ENCODE data around the gene EXOC4.

Gene EXOC4

DNA sequence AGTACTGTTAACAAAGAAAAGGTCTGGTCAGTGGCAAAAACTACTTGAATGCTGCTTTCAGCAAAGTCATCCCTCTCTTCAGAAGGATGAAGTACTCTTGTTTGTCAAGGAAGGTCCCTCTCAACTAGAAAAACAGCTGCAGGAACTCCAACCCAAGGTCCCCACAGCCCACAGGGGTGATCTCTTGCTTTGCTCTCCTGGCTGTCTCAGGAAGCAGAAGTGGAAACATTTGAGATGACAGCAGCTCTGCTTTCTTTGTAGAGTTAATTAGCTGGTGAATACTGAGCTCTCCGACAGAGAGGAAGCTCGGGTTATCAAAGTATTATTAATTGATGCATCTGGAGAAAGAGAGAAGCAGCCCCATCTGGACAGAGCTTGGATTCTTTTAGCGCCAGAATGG is 848.8 kb downstream of the EXOC4 start:
- no peak for DNase-seq

DNA sequence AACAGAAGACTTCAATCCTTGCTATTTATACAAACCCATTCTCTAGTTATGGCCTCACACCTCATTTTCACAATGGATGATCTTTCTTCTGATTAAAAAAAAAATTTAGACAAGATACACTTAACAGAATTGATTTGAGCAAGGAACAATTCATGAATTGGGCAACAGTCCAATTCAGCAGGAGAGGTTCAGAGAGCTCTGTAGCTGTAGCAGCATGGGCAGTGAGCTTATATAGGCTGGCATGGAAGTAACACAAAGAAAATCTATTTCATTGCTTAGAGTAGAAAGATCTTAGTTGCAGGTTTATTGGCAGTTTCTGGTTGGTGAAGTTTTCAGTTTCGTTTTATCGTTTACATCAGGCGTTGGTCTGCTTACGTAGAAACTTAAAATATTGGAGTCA is 851.3 kb downstream of the EXOC4 start:
- DNase-seq, result no peak

DNA sequence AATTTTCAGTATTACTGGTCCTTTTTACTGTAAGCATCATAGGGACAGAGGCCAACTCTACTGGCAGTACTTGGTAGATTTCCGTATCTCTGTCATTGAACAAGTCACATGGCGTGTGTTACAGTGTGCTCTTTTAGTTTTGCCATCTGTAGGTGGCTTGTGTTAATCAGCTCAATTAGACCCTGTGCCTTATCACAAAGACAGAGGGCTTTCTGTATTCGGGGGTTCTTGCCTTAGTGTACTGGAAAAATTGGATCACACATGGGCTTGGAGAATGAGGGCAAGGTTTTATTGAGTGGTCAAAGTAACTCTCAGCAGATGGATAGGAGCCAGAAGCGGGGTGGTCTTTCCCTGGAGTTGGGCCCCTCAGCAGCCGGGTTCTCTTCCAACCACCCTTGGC is 853.0 kb downstream of the EXOC4 start:
- no peak for DNase-seq

DNA sequence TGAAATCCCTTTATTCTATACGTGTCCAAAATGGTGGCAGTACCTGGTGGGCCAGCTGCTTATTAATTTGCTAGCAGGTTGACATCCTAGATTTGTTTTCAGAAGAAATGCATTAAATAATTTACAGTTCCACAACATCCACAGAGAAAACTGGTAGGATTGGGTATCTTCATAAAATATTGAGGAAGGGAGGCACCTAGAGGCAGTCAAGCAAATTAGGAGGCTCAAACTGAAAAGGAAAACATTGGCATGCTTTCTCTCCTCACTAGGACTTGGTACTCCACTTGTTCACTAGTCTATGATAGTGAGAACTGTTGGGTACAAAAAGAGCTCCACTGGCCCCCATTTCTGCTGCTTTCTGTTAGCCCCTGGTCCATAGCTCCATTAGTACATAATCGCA is 855.9 kb downstream of the EXOC4 start:
- no peak for DNase-seq

DNA sequence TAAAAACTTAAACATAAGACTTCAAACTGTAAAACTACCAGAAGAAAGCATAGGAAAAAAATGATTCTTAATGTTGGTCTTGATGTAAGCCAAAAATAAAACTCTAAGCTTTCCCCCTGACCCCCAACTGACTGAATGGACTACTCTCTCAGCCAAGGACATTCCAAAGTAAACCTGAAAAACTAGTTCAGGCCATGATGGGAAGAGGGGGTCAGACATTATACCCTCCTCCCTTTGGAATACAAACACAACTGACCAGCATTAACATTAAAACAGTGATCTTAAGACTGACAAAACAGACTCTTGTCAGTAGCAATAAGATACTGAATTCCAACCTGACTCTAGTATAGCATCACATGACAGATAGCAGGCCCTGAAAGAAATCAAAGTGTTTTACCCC is 860.8 kb downstream of the EXOC4 start:
- DNase-seq, result no peak

DNA sequence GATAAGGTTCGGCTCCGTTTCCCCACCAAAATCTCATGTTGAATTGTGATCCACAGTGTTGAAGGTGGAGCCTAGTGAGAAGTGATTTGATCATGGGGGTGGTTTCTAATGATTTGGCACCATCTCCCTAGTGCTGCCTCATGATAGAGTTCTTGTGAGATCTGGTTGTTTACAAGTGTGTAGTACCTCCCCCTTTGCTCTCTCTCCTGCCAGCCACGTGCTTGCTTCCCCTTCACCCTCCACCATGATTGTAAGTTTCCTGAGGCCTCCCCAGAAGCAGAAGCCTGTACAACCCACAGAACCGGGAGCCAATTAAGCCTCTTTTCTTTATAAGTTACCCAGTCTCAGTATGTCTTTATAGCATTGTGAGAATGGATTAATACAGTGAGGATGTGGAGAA is 862.1 kb downstream of the EXOC4 start:
- no peak for DNase-seq
